Effector memory CD4-positive, alpha-beta T cell (primary cell): ENCODE results near the gene LOXL3.

ENCODE experiments used
- DNase-seq, 3 donors: peaks; one replicate each; pipeline ENCODE4 v3.0.0-alpha.2; 2020
- H3K27ac ChIP-seq: 2 replicates; pipeline ENCODE4 v1.7.0; 2013; ENCODE audit warnings: mild to moderate bottlenecking, low read length, moderate library complexity; ENCODE audit not compliant: insufficient read depth, poor library complexity, severe bottlenecking
- H3K27me3 ChIP-seq: replicated peaks from 2 replicates; pipeline ENCODE4 v1.7.0; 2013; ENCODE audit warnings: mild to moderate bottlenecking, low read length; ENCODE audit not compliant: insufficient read depth, control insufficient read depth, poor library complexity, severe bottlenecking
- H3K36me3 ChIP-seq: 2 replicates; pipeline ENCODE4 v1.7.0; 2013; ENCODE audit warnings: mild to moderate bottlenecking, low read length, moderate library complexity; ENCODE audit not compliant: control insufficient read depth, insufficient read depth
- H3K4me1 ChIP-seq: 2 replicates; pipeline ENCODE4 v1.7.0; 2013; ENCODE audit warnings: low read length, mild to moderate bottlenecking; ENCODE audit not compliant: control insufficient read depth, insufficient read depth, poor library complexity, severe bottlenecking
- H3K4me3 ChIP-seq: 2 replicates; pipeline ENCODE4 v1.7.0; 2013; ENCODE audit warnings: low read length, low read depth, mild to moderate bottlenecking; ENCODE audit not compliant: insufficient read depth, poor library complexity, severe bottlenecking
- H3K9me3 ChIP-seq: 2 replicates; pipeline ENCODE4 v1.7.0; 2013; ENCODE audit warnings: mild to moderate bottlenecking, low read length, moderate library complexity; ENCODE audit not compliant: control insufficient read depth

Gene LOXL3

DNA sequence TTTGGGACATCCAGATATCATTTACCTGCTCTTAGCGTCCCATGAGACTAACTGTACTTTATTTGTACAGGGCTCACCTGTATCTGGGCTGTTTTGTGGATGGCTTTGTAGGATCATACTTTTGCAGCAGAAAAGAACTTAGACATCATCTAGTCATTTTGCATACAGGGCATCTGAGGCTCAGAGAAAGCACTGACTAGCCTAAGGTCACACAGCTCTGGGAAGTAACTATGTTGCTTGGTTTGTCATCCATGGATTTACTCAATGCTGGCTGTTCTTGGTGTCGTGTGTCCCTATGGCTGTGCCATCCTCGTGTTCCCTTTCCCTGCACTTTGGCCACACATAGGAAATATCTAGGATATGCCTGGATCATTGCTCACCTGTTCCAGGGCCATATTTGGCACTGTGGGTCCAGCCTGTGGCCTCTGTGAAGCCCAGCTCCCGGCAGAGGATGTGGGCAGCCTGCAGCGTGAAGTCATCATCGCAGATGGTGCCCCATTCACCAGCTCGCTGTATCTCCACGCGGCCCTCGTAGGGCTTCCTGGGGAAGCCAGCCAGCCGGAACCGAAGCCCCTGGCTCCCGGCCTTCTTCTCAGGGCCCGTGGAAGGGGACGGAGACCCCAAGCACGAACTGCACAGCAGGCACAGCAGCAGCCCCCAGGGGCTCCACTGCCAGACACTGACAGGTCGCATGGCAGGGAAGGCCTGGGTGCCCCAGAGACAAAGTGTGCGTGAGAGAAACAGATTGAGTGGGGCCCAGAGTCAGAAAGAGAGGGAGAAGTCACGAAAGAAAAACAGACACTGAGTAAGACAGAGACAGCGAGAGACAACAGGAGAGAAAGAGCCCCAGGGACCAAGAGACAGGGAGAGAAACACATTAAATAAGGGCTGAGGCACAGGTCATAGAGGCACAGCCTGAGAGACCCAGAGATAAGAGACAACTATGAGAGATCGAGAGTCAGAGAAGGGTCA, 1.5 kb downstream of the LOXL3 start:
- Histone ChIP-seq H3K36me3 (peaks cover 9% of the 10 kb centered on the region), H3K4me3 (no peak overlapping the region), H3K27me3 (peaks cover 26% of the 10 kb centered on the region), H3K4me1 (peaks cover 24% of the 10 kb centered on the region), H3K9me3 (no peaks in the 10 kb centered on the region), H3K27ac (no peak overlapping the region)
- no peak for DNase-seq

DNA sequence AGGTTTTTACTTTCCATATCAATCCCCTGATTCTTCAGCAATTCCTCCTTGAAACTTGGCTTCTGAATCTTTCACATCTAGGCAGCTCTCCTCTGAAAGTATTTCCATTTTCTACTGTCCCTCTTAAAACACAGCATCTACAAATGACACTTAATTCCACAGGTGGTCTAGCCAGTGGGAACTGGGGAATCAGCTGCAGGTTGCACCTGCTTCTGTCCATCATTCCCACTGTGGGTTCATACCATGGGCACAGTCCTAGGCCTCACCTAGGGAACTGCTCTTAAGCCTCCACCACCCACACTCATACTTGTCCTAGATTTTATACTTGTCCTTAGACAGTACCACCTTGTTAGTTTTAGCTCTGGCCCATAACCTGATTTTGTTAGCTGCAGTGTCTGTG, 2.2 kb downstream of the LOXL3 start:
- Histone ChIP-seq H3K9me3 (no peaks in the 10 kb centered on the region), H3K27me3 (peaks cover 27% of the 10 kb centered on the region), H3K4me3 (no peak overlapping the region), H3K4me1 (peaks cover 24% of the 10 kb centered on the region), H3K27ac (no peak overlapping the region), H3K36me3 (peaks cover 5% of the 10 kb centered on the region)
- DNase-seq: no peak

DNA sequence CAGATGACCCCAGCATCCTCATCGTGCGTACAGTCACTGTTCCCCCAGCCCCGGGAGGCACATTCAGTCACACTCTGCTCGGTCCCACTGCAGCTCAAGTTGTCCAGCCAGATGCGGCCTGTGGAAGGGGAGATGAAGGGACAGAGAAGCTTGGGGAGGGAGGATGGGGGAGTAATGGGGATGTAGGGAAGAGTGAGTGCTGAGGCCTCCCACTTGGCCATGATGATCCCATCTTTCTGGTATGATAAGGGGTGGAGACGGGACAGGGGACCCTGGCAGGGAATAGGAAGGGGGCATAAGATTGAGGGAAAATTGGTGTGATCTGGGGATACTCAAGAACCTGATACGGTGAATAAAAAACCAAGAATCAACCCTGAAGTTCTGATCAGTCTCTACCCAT, 3.5 kb downstream of the LOXL3 start:
- Histone ChIP-seq H3K4me3 (no peak overlapping the region), H3K4me1 (peaks cover 14% of the 10 kb centered on the region), H3K27ac (no peak overlapping the region), H3K27me3 (peaks cover 27% of the 10 kb centered on the region), H3K36me3 (no peaks in the 10 kb centered on the region), H3K9me3 (no peaks in the 10 kb centered on the region)
- DNase-seq: no peak

DNA sequence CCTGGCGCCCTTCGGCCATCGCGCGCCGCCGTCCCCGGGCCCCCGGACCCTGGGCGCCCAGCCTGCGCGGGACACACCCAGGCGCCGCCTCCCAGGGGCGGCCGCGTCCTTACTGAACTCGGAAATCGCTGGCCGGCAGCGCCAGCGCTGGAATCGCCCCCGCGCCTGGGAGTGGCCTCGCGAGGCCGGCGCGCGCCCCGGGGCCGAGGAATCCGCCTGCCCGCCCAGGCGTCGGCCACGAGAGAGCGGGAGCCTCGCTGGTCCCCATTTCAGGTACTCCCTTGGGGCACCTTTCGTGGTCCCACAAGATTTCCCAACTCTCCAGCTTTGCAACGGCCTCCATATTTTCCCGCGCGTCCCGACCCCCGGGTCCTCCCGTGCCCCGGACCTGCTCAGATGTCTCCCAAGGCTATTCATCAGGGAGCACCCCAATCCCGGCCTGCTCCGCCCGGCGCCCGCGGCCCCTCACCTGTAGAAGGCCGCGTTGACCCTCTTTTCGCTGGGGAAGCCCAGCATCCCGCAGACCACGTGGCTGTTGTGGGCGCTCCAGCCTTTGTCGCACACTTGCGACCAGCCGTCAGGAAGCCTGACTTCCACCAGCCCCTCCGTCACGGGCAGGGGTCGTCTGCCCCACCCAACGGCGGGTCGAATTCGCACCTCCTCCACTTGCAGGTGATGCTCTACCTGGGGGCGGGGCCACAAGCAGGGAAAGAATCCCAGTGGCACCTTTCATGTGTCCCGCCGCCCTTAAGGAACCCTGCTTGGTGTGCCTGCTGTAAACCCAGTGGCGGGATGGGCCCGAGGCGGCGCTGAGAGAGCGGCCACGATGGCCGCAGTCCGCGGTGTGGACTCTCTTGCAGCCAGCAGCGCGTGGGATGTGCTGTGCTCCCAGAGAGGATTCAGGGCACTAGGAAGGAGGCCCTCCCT, 4.6 kb downstream of the LOXL3 start:
- Histone ChIP-seq H3K27ac (no peak overlapping the region), H3K9me3 (no peaks in the 10 kb centered on the region)

DNA sequence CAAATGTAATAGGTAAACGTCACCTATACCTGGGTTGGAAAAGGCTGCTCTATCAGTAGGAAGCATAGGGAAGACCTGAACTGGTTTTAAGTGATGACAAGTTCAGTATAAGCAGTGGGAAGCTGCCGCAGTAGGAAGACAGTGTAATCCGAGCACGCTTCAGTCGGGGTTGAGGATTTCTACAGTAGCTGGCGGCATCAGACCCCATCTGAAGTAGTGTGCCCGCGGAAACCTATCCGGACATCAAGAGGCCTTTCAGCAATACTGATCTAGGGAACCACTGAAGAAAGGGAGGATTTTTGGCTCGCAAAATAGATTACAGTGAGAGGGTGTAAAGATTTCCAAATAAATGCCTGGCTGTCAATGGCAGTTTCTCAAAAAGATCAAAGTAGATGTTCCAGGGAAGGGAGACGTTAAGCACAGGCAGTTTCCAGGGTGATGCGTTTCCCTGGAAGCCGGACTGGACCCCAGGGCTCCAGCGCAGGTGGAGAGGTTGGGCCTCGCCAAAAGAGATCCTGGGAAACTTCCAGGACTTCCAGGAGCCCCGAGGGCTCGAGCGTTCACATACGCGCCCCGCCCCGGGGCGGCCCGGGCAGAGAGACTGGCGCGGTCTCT, 5.3 kb downstream of the LOXL3 start:
- H3K4me1 ChIP-seq: peaks cover 5% of the 10 kb centered on the region
- H3K27ac ChIP-seq: no peak overlapping the region
- H3K4me3 ChIP-seq: peak overlapping the region; percentile 46
- no peak for DNase-seq
- H3K27me3 ChIP-seq: peaks cover 27% of the 10 kb centered on the region
- H3K9me3 ChIP-seq: no peaks in the 10 kb centered on the region
- H3K36me3 ChIP-seq: no peaks in the 10 kb centered on the region

More for the DNA sequence above, 4.6 kb downstream of the LOXL3 start:
- no peaks in the 10 kb centered on the region for H3K36me3 ChIP-seq
- H3K27me3 ChIP-seq: peaks cover 27% of the 10 kb centered on the region
- H3K4me1 ChIP-seq: peaks cover 11% of the 10 kb centered on the region
- H3K4me3 ChIP-seq: peak overlapping the region; percentile 46
- no peak for DNase-seq

DNA sequence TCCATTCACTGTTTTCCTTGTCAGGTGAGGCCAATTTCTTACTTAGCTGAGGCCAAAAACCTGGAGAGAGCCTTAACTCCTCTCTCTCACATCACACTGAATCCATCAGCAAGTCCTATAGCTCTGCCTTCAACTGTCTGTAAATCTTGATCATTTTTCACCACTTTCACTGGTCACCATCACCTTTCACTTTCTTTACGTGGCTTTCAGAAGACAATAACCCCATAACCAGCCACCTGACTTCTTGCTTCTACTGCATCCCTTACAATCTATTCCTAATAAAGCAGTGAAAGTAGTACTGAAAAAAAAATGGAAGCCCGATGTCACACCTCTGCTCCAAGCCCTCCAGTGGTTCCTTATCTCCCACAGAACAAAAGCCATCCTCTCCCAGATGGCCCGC, 7.7 kb downstream of the LOXL3 start:
- H3K4me3 ChIP-seq: no peak overlapping the region
- no peak for DNase-seq
- peaks cover 5% of the 10 kb centered on the region for H3K4me1 ChIP-seq
- H3K9me3 ChIP-seq: no peaks in the 10 kb centered on the region
- H3K27ac ChIP-seq: no peak overlapping the region
- no peaks in the 10 kb centered on the region for H3K36me3 ChIP-seq
- peaks cover 27% of the 10 kb centered on the region for H3K27me3 ChIP-seq

DNA sequence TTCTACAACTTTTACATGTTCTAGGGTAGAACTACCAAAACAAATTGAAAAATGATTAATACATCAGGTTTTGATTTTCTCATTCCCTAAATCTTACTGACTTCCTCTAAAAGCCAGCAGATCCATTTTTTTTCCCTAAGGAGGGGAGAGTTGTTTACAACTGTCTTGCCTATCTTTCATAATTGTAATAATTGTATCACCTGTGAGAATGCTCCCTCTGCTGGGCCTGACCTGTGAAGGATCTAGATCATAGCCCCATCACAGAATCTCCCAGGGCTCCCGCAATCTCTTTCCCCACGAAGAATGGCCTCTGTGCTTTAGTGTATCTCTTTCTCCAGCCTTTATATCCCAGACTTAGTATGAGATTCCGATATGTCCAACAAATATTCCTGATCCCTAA, 9.1 kb downstream of the LOXL3 start:
- H3K27ac ChIP-seq: no peak overlapping the region
- H3K27me3 ChIP-seq: peaks cover 24% of the 10 kb centered on the region
- H3K4me3 ChIP-seq: no peak overlapping the region
- peaks cover 5% of the 10 kb centered on the region for H3K4me1 ChIP-seq
- no peaks in the 10 kb centered on the region for H3K9me3 ChIP-seq
- no peaks in the 10 kb centered on the region for H3K36me3 ChIP-seq
- no peak for DNase-seq

DNA sequence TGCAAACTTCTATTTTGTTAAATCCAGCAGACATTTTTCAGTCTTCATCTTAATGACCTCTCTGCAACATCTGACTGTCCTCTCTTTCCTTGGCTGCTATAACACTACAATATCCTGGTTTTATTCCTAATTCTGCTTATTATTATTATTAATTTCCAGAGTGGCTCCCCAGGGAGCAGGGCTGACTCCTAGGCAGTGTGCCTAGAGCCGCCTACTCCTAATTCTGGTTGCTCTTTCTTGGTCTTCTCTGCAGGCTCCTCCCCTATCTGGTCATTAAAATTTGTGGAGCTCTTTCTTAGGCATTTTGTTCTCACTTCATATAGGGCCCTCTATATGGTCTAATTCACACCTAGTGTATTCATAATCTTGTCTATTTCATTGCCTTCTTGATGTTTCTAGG, 10.8 kb downstream of the LOXL3 start:
- H3K4me1 ChIP-seq: no peaks in the 10 kb centered on the region
- DNase-seq: no peak
- no peaks in the 10 kb centered on the region for H3K9me3 ChIP-seq
- H3K36me3 ChIP-seq: no peaks in the 10 kb centered on the region
- H3K27me3 ChIP-seq: peaks cover 13% of the 10 kb centered on the region
- no peak overlapping the region for H3K27ac ChIP-seq
- no peak overlapping the region for H3K4me3 ChIP-seq

DNA sequence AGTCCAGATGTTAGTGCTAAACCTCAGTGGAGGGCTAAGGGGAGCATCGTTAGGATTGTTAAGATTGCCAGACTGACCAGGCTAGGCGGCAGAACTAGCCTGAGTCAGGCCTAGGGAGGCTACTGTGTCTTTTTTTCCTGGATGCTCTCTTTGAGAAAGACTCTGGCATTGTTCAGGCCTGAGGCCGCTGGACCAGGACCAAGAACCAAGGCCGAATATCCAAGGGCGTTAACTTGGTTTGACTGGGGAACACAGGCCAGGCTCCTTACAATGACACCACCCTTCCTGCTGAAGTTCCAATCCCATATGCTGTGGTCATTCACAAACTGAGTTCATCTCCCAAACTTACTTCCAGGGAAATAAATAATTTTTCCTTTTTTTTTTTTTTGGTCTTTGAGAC, 13.5 kb downstream of the LOXL3 start:
- Histone ChIP-seq H3K27ac (no peak overlapping the region), H3K4me1 (no peaks in the 10 kb centered on the region), H3K36me3 (no peaks in the 10 kb centered on the region), H3K4me3 (no peak overlapping the region), H3K9me3 (no peaks in the 10 kb centered on the region), H3K27me3 (peaks cover 5% of the 10 kb centered on the region)
- DNase-seq: no peak
